GM23338 (cell line): ENCODE measurements around the gene S100A3. TPM values are rescaled to one million over a fixed set of nuclear protein-coding genes. Genes with fewer than 3 reads are reported as not detected.

Experiments
- ATAC-seq: fragments of 200-7000 bp; cut with Tn5 transposase; 3 replicates; pipeline ENCODE4 v1.9.1; 2020
- DNase-seq: peaks from one replicate; pipeline ENCODE4 v3.0.0-alpha.2; 2015; ENCODE audit warnings: low spot score
- H2AFZ ChIP-seq: fragments of 200-600 bp; sonication (generic); 2 replicates; pipeline ENCODE4 v1.8.0; 2016; ENCODE audit warnings: antibody characterized with exemption, mild to moderate bottlenecking, moderate library complexity
- H3F3A ChIP-seq: fragments of 200-600 bp; sonication (generic); replicated peaks from 2 replicates; pipeline ENCODE4 v1.8.0; 2017; ENCODE audit warnings: antibody characterized with exemption, mixed run types, low read depth
- H3K27ac ChIP-seq: fragments of 200-600 bp; sonication (generic); 2 replicates; pipeline ENCODE4 v1.6.1; 2016; ENCODE audit warnings: low read depth
- H3K27me3 ChIP-seq: fragments of 200-600 bp; sonication (generic); 2 replicates; pipeline ENCODE4 v1.8.0; 2016; ENCODE audit warnings: mild to moderate bottlenecking, mixed run types, moderate library complexity; ENCODE audit not compliant: insufficient read depth
- H3K36me3 ChIP-seq: fragments of 200-600 bp; sonication (generic); 2 replicates; pipeline ENCODE4 v1.8.0; 2016; ENCODE audit warnings: mild to moderate bottlenecking; ENCODE audit not compliant: insufficient read depth
- H3K4me1 ChIP-seq: fragments of 200-600 bp; sonication (generic); 2 replicates; pipeline ENCODE4 v1.8.0; 2016; ENCODE audit warnings: mild to moderate bottlenecking, moderate library complexity; ENCODE audit not compliant: insufficient read depth
- H3K4me2 ChIP-seq: fragments of 200-600 bp; sonication (generic); 2 replicates; pipeline ENCODE4 v1.7.1; 2017; ENCODE audit warnings: mixed run types
- H3K4me3 ChIP-seq: fragments of 200-600 bp; sonication (generic); 2 replicates; pipeline ENCODE4 v1.6.1; 2016; ENCODE audit warnings: mixed run types
- H3K79me2 ChIP-seq: fragments of 200-600 bp; sonication (generic); replicated peaks from 2 replicates; pipeline ENCODE4 v1.8.0; 2017; ENCODE audit warnings: mild to moderate bottlenecking; ENCODE audit not compliant: insufficient read depth
- H3K9me2 ChIP-seq: fragments of 200-600 bp; sonication (generic); 2 replicates; pipeline ENCODE4 v1.8.0; 2017; ENCODE audit not compliant: insufficient read depth
- H4K20me1 ChIP-seq: fragments of 200-600 bp; sonication (generic); replicated peaks from 2 replicates; pipeline ENCODE4 v1.8.0; 2017; ENCODE audit warnings: mild to moderate bottlenecking; ENCODE audit not compliant: insufficient read depth
- H3K27ac Mint-ChIP-seq: 2 replicates; pipeline ENCODE4 v1.8.0; 2020; ENCODE audit warnings: inconsistent platforms, mild to moderate bottlenecking, moderate library complexity, mixed read lengths
- H3K27me3 Mint-ChIP-seq: 3 replicates; pipeline ENCODE4 v1.8.0; 2022; ENCODE audit warnings: low read depth, mild to moderate bottlenecking, moderate library complexity, mixed read lengths, inconsistent platforms; ENCODE audit not compliant: insufficient read depth, poor library complexity
- H3K36me3 Mint-ChIP-seq: 3 replicates; pipeline ENCODE4 v1.8.0; 2021; ENCODE audit warnings: low read depth, mild to moderate bottlenecking, inconsistent platforms, moderate library complexity, mixed read lengths
- H3K4me1 Mint-ChIP-seq: 3 replicates; pipeline ENCODE4 v1.8.0; 2020; ENCODE audit warnings: mild to moderate bottlenecking, inconsistent platforms, mixed read lengths
- H3K4me3 Mint-ChIP-seq: 3 replicates; pipeline ENCODE4 v1.8.0; 2021; ENCODE audit warnings: moderate library complexity, mild to moderate bottlenecking, inconsistent platforms, mixed read lengths
- H3K9me3 Mint-ChIP-seq: 3 replicates; pipeline ENCODE4 v1.8.0; 2020; ENCODE audit warnings: moderate library complexity, mild to moderate bottlenecking, inconsistent platforms, mixed read lengths
- CREB1 ChIP-seq: fragments of 250-450 bp; sonication (Bioruptor Pico); IDR thresholded peaks from 2 replicates; pipeline ENCODE4 v1.5.0; 2020; ENCODE audit warnings: low read depth, mild to moderate bottlenecking, moderate library complexity
- CTCF ChIP-seq, 2 experiments: fragments of 200-600 bp in 1 of 2; sonication (generic) in 1 of 2; conservative IDR thresholded peaks; 2 replicates each; pipeline versions ENCODE4 v1.5.1 to v1.6.1; 2016 to 2017; ENCODE audit warnings: antibody characterized with exemption in 2 of 2, low read depth in 2 of 2, mild to moderate bottlenecking in 2 of 2, moderate library complexity in 1 of 2
- EZH2 ChIP-seq: fragments of 200-600 bp; sonication (generic); IDR thresholded peaks from one replicate; pipeline ENCODE4 v1.8.0; 2017; ENCODE audit warnings: antibody characterized with exemption, mild to moderate bottlenecking, low read depth; ENCODE audit not compliant: unreplicated experiment
- EZH2phosphoT487 ChIP-seq: fragments of 200-600 bp; sonication (generic); IDR thresholded peaks from one replicate; pipeline ENCODE4 v1.8.1; 2018; ENCODE audit warnings: antibody characterized with exemption; ENCODE audit not compliant: unreplicated experiment
- JUNB ChIP-seq: IDR thresholded peaks from one replicate; pipeline ENCODE4 v1.6.1; 2016; ENCODE audit warnings: antibody characterized with exemption; ENCODE audit not compliant: unreplicated experiment
- NANOG ChIP-seq: IDR thresholded peaks from 2 replicates; pipeline ENCODE4 v1.6.1; 2016; ENCODE audit warnings: antibody characterized with exemption, borderline replicate concordance
- POLR2AphosphoS5 ChIP-seq: IDR thresholded peaks from 2 replicates; pipeline ENCODE4 v1.6.1; 2016; ENCODE audit warnings: antibody characterized with exemption, low read depth
- STAT1 ChIP-seq: IDR thresholded peaks from one replicate; pipeline ENCODE4 v1.6.1; 2016; ENCODE audit warnings: antibody characterized with exemption; ENCODE audit not compliant: unreplicated experiment
- ZNF114 ChIP-seq: fragments of 250-450 bp; sonication (Bioruptor Pico); IDR thresholded peaks from 2 replicates; pipeline ENCODE4 v1.5.0; 2020; ENCODE audit warnings: mild to moderate bottlenecking, moderate library complexity
- ZNF331 ChIP-seq: fragments of 250-450 bp; sonication (Bioruptor Pico); IDR thresholded peaks from 2 replicates; pipeline ENCODE4 v1.5.0; 2020; ENCODE audit warnings: low read depth, mild to moderate bottlenecking, moderate library complexity
- polyA plus RNA-seq: library from polyadenylated mRNA; unstranded; fragments of >200 nt; fragmentation: Nextera tagmentation; extraction: Ambion mirVana; gene quantifications from 2 replicates; pipeline ENCODE4 v1.2.1, GENCODE V29; 2016
- total RNA-seq: library from RNA; depleted of rRNA; stranded (reverse); fragments of >200 nt; shearing (Covaris generic); gene quantifications from 2 replicates; pipeline ENCODE4 v1.2.3, GENCODE V29; 2014
- TF ChIP-seq, protein P1 (sequence below): IDR thresholded peaks from 2 replicates; pipeline ENCODE4 v1.6.1; 2016; ENCODE audit warnings: antibody characterized with exemption
- TF ChIP-seq, protein P2 (sequence below): fragments of 250-450 bp; sonication (Bioruptor Pico); IDR thresholded peaks from 2 replicates; pipeline ENCODE4 v1.5.0; 2020; ENCODE audit warnings: mild to moderate bottlenecking, moderate library complexity
- TF ChIP-seq, protein P3 (sequence below): IDR thresholded peaks from one replicate; pipeline ENCODE4 v1.6.1; 2018; ENCODE audit warnings: antibody characterized with exemption; ENCODE audit not compliant: unreplicated experiment

Gene S100A3
- total and polyA plus RNA-seq, 2 experiments from 2014 or later, result not detected

GRCh38 chr1:153571706-153572105 lies 22.6 kb upstream of the S100A3 start:
- Mint-ChIP-seq H3K27ac (no peak overlapping the region), H3K4me3 (no peak overlapping the region), H3K9me3 (peaks cover 23% of the 10 kb centered on the region; the same call in 2 of the 3 replicates), H3K36me3 (no peaks in the 10 kb centered on the region; the same call in 1 of the 3 replicates), H3K4me1 (peaks cover 22% of the 10 kb centered on the region), H3K27me3 (peaks cover 12% of the 10 kb centered on the region)
- no peak overlapping the region for H3K4me2 ChIP-seq
- no peaks in the 10 kb centered on the region for H3K79me2 ChIP-seq
- TF ChIP-seq, protein P1, sequence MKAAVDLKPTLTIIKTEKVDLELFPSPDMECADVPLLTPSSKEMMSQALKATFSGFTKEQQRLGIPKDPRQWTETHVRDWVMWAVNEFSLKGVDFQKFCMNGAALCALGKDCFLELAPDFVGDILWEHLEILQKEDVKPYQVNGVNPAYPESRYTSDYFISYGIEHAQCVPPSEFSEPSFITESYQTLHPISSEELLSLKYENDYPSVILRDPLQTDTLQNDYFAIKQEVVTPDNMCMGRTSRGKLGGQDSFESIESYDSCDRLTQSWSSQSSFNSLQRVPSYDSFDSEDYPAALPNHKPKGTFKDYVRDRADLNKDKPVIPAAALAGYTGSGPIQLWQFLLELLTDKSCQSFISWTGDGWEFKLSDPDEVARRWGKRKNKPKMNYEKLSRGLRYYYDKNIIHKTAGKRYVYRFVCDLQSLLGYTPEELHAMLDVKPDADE, result no peak
- no peak for TF ChIP-seq ZNF331 (CRISPR knock-in tag)
- TF ChIP-seq, protein P2, sequence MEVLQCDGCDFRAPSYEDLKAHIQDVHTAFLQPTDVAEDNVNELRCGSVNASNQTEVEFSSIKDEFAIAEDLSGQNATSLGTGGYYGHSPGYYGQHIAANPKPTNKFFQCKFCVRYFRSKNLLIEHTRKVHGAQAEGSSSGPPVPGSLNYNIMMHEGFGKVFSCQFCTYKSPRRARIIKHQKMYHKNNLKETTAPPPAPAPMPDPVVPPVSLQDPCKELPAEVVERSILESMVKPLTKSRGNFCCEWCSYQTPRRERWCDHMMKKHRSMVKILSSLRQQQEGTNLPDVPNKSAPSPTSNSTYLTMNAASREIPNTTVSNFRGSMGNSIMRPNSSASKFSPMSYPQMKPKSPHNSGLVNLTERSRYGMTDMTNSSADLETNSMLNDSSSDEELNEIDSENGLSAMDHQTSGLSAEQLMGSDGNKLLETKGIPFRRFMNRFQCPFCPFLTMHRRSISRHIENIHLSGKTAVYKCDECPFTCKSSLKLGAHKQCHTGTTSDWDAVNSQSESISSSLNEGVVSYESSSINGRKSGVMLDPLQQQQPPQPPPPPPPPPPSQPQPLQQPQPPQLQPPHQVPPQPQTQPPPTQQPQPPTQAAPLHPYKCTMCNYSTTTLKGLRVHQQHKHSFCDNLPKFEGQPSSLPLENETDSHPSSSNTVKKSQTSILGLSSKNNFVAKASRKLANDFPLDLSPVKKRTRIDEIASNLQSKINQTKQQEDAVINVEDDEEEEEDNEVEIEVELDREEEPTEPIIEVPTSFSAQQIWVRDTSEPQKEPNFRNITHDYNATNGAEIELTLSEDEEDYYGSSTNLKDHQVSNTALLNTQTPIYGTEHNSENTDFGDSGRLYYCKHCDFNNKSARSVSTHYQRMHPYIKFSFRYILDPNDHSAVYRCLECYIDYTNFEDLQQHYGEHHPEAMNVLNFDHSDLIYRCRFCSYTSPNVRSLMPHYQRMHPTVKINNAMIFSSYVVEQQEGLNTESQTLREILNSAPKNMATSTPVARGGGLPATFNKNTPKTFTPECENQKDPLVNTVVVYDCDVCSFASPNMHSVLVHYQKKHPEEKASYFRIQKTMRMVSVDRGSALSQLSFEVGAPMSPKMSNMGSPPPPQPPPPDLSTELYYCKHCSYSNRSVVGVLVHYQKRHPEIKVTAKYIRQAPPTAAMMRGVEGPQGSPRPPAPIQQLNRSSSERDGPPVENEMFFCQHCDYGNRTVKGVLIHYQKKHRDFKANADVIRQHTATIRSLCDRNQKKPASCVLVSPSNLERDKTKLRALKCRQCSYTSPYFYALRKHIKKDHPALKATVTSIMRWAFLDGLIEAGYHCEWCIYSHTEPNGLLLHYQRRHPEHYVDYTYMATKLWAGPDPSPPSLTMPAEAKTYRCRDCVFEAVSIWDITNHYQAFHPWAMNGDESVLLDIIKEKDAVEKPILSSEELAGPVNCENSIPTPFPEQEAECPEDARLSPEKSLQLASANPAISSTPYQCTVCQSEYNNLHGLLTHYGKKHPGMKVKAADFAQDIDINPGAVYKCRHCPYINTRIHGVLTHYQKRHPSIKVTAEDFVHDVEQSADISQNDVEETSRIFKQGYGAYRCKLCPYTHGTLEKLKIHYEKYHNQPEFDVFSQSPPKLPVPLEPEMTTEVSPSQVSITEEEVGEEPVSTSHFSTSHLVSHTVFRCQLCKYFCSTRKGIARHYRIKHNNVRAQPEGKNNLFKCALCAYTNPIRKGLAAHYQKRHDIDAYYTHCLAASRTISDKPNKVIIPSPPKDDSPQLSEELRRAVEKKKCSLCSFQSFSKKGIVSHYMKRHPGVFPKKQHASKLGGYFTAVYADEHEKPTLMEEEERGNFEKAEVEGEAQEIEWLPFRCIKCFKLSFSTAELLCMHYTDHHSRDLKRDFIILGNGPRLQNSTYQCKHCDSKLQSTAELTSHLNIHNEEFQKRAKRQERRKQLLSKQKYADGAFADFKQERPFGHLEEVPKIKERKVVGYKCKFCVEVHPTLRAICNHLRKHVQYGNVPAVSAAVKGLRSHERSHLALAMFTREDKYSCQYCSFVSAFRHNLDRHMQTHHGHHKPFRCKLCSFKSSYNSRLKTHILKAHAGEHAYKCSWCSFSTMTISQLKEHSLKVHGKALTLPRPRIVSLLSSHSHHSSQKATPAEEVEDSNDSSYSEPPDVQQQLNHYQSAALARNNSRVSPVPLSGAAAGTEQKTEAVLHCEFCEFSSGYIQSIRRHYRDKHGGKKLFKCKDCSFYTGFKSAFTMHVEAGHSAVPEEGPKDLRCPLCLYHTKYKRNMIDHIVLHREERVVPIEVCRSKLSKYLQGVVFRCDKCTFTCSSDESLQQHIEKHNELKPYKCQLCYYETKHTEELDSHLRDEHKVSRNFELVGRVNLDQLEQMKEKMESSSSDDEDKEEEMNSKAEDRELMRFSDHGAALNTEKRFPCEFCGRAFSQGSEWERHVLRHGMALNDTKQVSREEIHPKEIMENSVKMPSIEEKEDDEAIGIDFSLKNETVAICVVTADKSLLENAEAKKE (CRISPR knock-in tag), result no peak
- no peak for TF ChIP-seq JUNB
- TF ChIP-seq CTCF (conservative IDR thresholded peaks at IDR 0.05; ENCODE audit: low read depth in 2 of 2), result no peak
- TF ChIP-seq STAT1, result no peak
- TF ChIP-seq NANOG, result no peak
- no peak for TF ChIP-seq ZNF114 (CRISPR knock-in tag)
- TF ChIP-seq EZH2, result no peak
- TF ChIP-seq POLR2AphosphoS5, result no peak
- no peak for TF ChIP-seq EZH2phosphoT487
- no peak for TF ChIP-seq CREB1 (CRISPR knock-in tag)
- TF ChIP-seq, protein P3, sequence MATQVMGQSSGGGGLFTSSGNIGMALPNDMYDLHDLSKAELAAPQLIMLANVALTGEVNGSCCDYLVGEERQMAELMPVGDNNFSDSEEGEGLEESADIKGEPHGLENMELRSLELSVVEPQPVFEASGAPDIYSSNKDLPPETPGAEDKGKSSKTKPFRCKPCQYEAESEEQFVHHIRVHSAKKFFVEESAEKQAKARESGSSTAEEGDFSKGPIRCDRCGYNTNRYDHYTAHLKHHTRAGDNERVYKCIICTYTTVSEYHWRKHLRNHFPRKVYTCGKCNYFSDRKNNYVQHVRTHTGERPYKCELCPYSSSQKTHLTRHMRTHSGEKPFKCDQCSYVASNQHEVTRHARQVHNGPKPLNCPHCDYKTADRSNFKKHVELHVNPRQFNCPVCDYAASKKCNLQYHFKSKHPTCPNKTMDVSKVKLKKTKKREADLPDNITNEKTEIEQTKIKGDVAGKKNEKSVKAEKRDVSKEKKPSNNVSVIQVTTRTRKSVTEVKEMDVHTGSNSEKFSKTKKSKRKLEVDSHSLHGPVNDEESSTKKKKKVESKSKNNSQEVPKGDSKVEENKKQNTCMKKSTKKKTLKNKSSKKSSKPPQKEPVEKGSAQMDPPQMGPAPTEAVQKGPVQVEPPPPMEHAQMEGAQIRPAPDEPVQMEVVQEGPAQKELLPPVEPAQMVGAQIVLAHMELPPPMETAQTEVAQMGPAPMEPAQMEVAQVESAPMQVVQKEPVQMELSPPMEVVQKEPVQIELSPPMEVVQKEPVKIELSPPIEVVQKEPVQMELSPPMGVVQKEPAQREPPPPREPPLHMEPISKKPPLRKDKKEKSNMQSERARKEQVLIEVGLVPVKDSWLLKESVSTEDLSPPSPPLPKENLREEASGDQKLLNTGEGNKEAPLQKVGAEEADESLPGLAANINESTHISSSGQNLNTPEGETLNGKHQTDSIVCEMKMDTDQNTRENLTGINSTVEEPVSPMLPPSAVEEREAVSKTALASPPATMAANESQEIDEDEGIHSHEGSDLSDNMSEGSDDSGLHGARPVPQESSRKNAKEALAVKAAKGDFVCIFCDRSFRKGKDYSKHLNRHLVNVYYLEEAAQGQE, result no peak
- no peaks in the 10 kb centered on the region for H3K9me2 ChIP-seq
- H2AFZ ChIP-seq, result no peak overlapping the region
- H3K27ac ChIP-seq, result no peak overlapping the region
- no peak for DNase-seq
- H3F3A ChIP-seq, result peaks cover 6% of the 10 kb centered on the region; the same call in 1 of the 2 replicates
- peaks cover 14% of the 10 kb centered on the region for H3K4me1 ChIP-seq
- no peaks in the 10 kb centered on the region for H3K36me3 ChIP-seq
- no peak overlapping the region for H3K4me3 ChIP-seq
- no peak for ATAC-seq
- H4K20me1 ChIP-seq, result no peaks in the 10 kb centered on the region
- no peaks in the 10 kb centered on the region for H3K27me3 ChIP-seq
